Measurements from ENCODE around the gene KRT1. TPM values are rescaled to one million over a fixed set of nuclear protein-coding genes. Genes with fewer than 3 reads are reported as not detected.
A peak's percentile ranks its signal among the peaks of the same experiment; 100 is the strongest.
"Not testable (repeated sequence)": the region's sequence is repeated elsewhere in the genome, so short reads cannot be mapped to it uniquely, and the experiment has no call there.

Gene KRT1
- total and polyA plus RNA-seq, 8 donors, result 0.17 to 0.41 TPM; not detected in 6

- peak in 1 of 4 donors; percentile 59 for ATAC-seq
- WGBS, 2 donors, result 65% methylated on average over 14 of the region's 14 CpGs
Observed at GRCh38 chr12:52715416-52715815, 35.2 kb upstream of the KRT1 start.

GRCh38 chr12:52714887-52715281, 34.7 kb upstream of the KRT1 start:
- Histone ChIP-seq H3K27ac (no peak overlapping the region), H3K27me3 (peaks cover 0 to 21% (median 6%) of the 10 kb centered on the region in 4 donors), H3K4me1 (no peaks in the 10 kb centered on the region), H3K9me3 (no peaks in the 10 kb centered on the region), H3K36me3 (no peaks in the 10 kb centered on the region), H3K4me3 (no peak overlapping the region)
- no peak for ATAC-seq
- DNase-seq, result no peak
- no peak for FAIRE-seq
- intact Hi-C loops (cut with DNase I), result no loop called here
- 72 to 75% methylated on average over 4 of the region's 4 CpGs for WGBS, 2 donors
- TF ChIP-seq, protein P1, sequence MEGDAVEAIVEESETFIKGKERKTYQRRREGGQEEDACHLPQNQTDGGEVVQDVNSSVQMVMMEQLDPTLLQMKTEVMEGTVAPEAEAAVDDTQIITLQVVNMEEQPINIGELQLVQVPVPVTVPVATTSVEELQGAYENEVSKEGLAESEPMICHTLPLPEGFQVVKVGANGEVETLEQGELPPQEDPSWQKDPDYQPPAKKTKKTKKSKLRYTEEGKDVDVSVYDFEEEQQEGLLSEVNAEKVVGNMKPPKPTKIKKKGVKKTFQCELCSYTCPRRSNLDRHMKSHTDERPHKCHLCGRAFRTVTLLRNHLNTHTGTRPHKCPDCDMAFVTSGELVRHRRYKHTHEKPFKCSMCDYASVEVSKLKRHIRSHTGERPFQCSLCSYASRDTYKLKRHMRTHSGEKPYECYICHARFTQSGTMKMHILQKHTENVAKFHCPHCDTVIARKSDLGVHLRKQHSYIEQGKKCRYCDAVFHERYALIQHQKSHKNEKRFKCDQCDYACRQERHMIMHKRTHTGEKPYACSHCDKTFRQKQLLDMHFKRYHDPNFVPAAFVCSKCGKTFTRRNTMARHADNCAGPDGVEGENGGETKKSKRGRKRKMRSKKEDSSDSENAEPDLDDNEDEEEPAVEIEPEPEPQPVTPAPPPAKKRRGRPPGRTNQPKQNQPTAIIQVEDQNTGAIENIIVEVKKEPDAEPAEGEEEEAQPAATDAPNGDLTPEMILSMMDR (IDR thresholded peaks at IDR 0.05), result no peak

More at GRCh38 chr12:52715416-52715815, 35.2 kb upstream of the KRT1 start:
- TF ChIP-seq, protein P1 (IDR thresholded peaks at IDR 0.05), result no peak
- Histone ChIP-seq H3K9me3 (no peaks in the 10 kb centered on the region), H3K27ac (no peak overlapping the region), H3K36me3 (no peaks in the 10 kb centered on the region), H3K27me3 (peaks cover 0 to 21% (median 6%) of the 10 kb centered on the region in 4 donors), H3K4me3 (no peak overlapping the region), H3K4me1 (no peaks in the 10 kb centered on the region)
- FAIRE-seq (no peak), DNase-seq (no peak)
- intact Hi-C loops (cut with DNase I), result no loop called here

DNA sequence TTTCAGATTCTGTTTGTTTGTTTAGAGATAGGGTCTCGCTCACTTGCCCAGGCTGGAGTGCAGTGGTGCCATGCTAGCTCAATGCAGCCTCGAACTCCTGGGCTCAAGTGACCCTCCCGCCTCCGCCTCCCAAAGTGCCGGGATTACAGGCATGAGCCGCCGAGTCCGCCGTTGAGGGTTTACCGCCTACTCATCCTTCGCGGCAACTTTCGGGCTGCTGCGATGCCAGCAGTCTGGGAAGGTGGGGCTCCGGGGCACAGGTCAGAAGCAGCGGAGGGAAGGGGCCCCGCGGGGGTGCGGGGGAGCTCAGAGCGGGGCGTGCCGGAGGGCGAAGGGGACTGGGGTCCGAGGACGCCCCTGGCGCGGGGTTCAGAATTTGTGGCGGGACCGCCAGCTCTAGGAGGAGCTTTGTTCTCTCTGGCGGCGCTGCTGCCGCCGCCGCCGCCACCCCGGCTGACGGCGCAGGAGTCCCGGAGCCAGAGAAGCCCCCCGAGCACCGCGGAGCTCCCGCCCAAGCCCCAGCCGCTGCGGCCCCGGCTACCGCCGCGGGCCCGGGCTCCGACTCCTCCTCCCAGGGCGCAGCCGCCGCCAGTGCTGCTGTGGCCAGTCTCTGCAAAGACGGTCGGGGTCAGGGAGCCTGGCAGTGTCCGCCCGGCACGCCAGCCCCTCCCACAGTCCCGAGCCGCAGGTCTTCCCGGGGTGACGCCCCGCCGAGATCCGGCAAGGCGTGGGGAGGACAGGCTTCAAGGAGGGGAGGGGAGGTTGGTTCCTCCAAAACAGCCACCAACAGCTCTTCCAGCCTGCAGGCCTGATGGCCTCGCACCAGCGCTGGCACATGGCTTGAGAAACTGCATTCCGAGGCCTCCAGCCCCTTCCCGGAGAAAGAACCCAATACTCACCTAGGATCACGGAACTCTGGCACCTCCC, 34.0 kb upstream of the KRT1 start:
- no peaks in the 10 kb centered on the region for H3K36me3 ChIP-seq
- no peak for DNase-seq
- H3K4me1 ChIP-seq, result no peaks in the 10 kb centered on the region
- H3K27me3 ChIP-seq, result peaks cover 0 to 21% (median 6%) of the 10 kb centered on the region in 4 donors
- intact Hi-C loops (cut with DNase I), result no loop called here
- no peak for FAIRE-seq
- WGBS, 2 donors, result 10 to 11% methylated on average over 64 to 72 of the region's 72 CpGs
- no peaks in the 10 kb centered on the region for H3K9me3 ChIP-seq
- no peak overlapping the region for H3K4me3 ChIP-seq
- ATAC-seq, result peak in 1 of 4 donors; percentile 29
- TF ChIP-seq, protein P1 (IDR thresholded peaks at IDR 0.05), result no peak
- H3K27ac ChIP-seq, result no peak overlapping the region

DNA sequence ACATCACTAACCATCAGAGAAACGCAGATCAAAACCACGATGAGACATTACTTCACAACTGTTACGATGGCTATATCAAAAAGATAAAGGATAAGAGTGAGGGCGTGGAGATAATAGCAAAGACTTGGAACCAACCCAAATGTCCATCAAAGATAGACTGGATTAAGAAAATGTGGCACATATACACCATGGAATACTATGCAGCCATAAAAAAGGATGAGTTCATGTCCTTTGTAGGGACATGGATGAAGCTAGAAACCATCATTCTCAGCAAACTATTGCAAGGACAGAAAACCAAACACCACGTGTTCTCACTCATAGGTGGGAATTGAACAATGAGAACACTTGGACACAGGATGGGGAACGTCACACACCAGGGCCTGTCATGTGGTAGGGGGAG, 31.9 kb upstream of the KRT1 start:
- H3K4me3 ChIP-seq; ATAC-seq; intact Hi-C loops (cut with DNase I); H3K36me3 ChIP-seq; FAIRE-seq; H3K27ac ChIP-seq; DNase-seq; H3K9me3 ChIP-seq; H3K4me1 ChIP-seq: not testable (repeated sequence)
- 76 to 77% methylated on average over 6 of the region's 6 CpGs for WGBS, 2 donors
- peaks cover 0 to 21% (median 6%) of the 10 kb centered on the region in 4 donors for H3K27me3 ChIP-seq

GRCh38 chr12:52710730-52711129, 30.5 kb upstream of the KRT1 start:
- ATAC-seq (no peak), FAIRE-seq (no peak), DNase-seq (no peak)
- 96 to 97% methylated on average over 1 of the region's 1 CpG for whole genome bisulfite sequencing, 2 donors
- no peak overlapping the region for H3K27ac ChIP-seq
- intact Hi-C loops (cut with DNase I), result no loop called here
- no peaks in the 10 kb centered on the region for H3K9me3 ChIP-seq
- no peaks in the 10 kb centered on the region for H3K36me3 ChIP-seq
- H3K4me1 ChIP-seq, result no peaks in the 10 kb centered on the region
- peaks cover 0 to 21% (median 6%) of the 10 kb centered on the region in 4 donors for H3K27me3 ChIP-seq
- no peak overlapping the region for H3K4me3 ChIP-seq
- TF ChIP-seq, protein P1 (IDR thresholded peaks at IDR 0.05), result no peak

Data from pancreas (tissue), 10 donors.